ENCODE results near the gene STAT4. TPM values are rescaled to one million over a fixed set of nuclear protein-coding genes. Genes with fewer than 3 reads are reported as not detected.

STAT4 gene
- total and polyA plus RNA-seq, 4 donors, result 0.85 to 7.9 (median 3.2) TPM

DNA sequence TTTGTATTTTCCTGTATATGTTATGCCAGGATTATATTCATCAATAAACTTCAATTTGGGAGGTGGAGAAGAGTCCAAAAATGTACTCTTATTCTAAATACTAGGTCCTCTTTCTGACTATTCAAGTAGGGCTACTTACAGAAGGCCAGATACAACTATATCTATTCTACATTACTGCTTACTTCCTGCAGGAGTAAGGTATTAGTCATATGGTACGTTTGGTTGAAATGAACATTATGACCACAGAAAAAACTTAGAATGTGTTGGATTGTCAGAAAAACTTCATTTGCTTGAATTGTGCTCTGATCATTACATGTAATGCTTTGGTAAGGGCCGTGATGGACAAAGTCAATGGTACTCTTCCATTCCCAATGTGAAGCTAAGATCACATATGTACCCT lies 35.0 kb downstream of the STAT4 start:
- TF ChIP-seq RAD21 (IDR thresholded peaks at IDR 0.05) (no peak), FOXA1 (IDR thresholded peaks at IDR 0.05) (no peak), RXRA (IDR thresholded peaks at IDR 0.05) (no peak), HNF4A (conservative IDR thresholded peaks at IDR 0.05) (no peak), SP1 (IDR thresholded peaks at IDR 0.05) (no peak), NR2F2 (IDR thresholded peaks at IDR 0.05) (no peak), TAF1 (conservative IDR thresholded peaks at IDR 0.05) (no peak), REST (IDR thresholded peaks at IDR 0.05) (no peak), CTCF (IDR thresholded peaks at IDR 0.05; ENCODE audit: low read depth, low read length, missing input control) (no peak), FOXA2 (IDR thresholded peaks at IDR 0.05) (no peak), GABPA (IDR thresholded peaks at IDR 0.05 in 1 of 2, conservative IDR thresholded peaks at IDR 0.05 in 1 of 2) (no peak)
- TF ChIP-seq, protein P1, sequence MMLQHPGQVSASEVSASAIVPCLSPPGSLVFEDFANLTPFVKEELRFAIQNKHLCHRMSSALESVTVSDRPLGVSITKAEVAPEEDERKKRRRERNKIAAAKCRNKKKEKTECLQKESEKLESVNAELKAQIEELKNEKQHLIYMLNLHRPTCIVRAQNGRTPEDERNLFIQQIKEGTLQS (IDR thresholded peaks at IDR 0.05), result no peak
- TF ChIP-seq, protein P2, sequence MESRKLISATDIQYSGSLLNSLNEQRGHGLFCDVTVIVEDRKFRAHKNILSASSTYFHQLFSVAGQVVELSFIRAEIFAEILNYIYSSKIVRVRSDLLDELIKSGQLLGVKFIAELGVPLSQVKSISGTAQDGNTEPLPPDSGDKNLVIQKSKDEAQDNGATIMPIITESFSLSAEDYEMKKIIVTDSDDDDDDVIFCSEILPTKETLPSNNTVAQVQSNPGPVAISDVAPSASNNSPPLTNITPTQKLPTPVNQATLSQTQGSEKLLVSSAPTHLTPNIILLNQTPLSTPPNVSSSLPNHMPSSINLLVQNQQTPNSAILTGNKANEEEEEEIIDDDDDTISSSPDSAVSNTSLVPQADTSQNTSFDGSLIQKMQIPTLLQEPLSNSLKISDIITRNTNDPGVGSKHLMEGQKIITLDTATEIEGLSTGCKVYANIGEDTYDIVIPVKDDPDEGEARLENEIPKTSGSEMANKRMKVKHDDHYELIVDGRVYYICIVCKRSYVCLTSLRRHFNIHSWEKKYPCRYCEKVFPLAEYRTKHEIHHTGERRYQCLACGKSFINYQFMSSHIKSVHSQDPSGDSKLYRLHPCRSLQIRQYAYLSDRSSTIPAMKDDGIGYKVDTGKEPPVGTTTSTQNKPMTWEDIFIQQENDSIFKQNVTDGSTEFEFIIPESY (IDR thresholded peaks at IDR 0.05), result no peak
- H3K9ac ChIP-seq (ENCODE audit: low read depth in 1 of 2, low read length in 2 of 2), result no peak overlapping the region
- H3K9me3 ChIP-seq (ENCODE audit: control insufficient read depth in 4 of 4, low read length in 3 of 4), result no peaks in the 10 kb centered on the region
- WGBS, result 85% methylated on average over 2 of the region's 2 CpGs
- H3K27ac ChIP-seq (ENCODE audit: low read depth in 1 of 2, low read length in 2 of 2), result no peak overlapping the region
- no peaks in the 10 kb centered on the region for H3K36me3 ChIP-seq (ENCODE audit: control insufficient read depth in 4 of 4, insufficient read depth in 3 of 4, low read depth in 1 of 4, low read length in 3 of 4)
- no peak overlapping the region for H3K4me3 ChIP-seq (ENCODE audit: low read depth in 1 of 3, low read length in 3 of 3)
- no peaks in the 10 kb centered on the region for H3K27me3 ChIP-seq (ENCODE audit: control insufficient read depth in 4 of 4, insufficient read depth in 4 of 4, low read length in 3 of 4)
- H3K4me1 ChIP-seq (ENCODE audit: control insufficient read depth in 4 of 4, insufficient read depth in 4 of 4, low read length in 3 of 4), result no peaks in the 10 kb centered on the region
- no peak for DNase-seq (ENCODE audit: low spot score)

DNA sequence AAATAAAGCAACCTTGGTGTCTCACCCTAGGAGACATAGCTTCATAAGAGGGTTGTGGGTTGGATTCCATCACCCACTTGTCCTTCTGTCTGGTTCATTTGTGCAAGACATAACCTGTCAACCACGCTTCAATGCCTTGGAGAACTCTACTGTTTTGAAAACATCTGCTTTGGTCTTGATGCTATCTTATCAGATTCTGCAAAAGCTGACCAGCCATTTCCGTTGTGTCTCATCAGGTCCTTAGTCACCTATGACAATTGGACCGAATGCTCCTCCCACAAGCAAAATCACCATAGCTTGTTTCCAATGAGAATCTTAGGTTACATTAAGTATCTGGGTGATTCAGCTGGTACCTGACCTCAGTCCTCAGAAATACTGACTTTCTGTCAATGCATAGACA lies 35.4 kb downstream of the STAT4 start:
- H3K27ac ChIP-seq (ENCODE audit: low read depth in 1 of 2, low read length in 2 of 2), result no peak overlapping the region
- WGBS, result 88% methylated on average over 3 of the region's 3 CpGs
- no peak for DNase-seq (ENCODE audit: low spot score)
- H3K9me3 ChIP-seq (ENCODE audit: control insufficient read depth in 4 of 4, low read length in 3 of 4), result no peaks in the 10 kb centered on the region
- H3K4me3 ChIP-seq (ENCODE audit: low read depth in 1 of 3, low read length in 3 of 3), result no peak overlapping the region
- no peak overlapping the region for H3K9ac ChIP-seq (ENCODE audit: low read depth in 1 of 2, low read length in 2 of 2)
- no peaks in the 10 kb centered on the region for H3K36me3 ChIP-seq (ENCODE audit: control insufficient read depth in 4 of 4, insufficient read depth in 3 of 4, low read depth in 1 of 4, low read length in 3 of 4)
- H3K27me3 ChIP-seq (ENCODE audit: control insufficient read depth in 4 of 4, insufficient read depth in 4 of 4, low read length in 3 of 4), result no peaks in the 10 kb centered on the region
- H3K4me1 ChIP-seq (ENCODE audit: control insufficient read depth in 4 of 4, insufficient read depth in 4 of 4, low read length in 3 of 4), result no peaks in the 10 kb centered on the region
- TF ChIP-seq REST (IDR thresholded peaks at IDR 0.05), result no peak
- TF ChIP-seq FOXA2 (IDR thresholded peaks at IDR 0.05), result no peak
- TF ChIP-seq, protein P1 (IDR thresholded peaks at IDR 0.05), result no peak
- TF ChIP-seq GABPA (IDR thresholded peaks at IDR 0.05 in 1 of 2, conservative IDR thresholded peaks at IDR 0.05 in 1 of 2), result no peak
- no peak for TF ChIP-seq MAX (IDR thresholded peaks at IDR 0.05)
- no peak for TF ChIP-seq RXRA (IDR thresholded peaks at IDR 0.05)
- TF ChIP-seq YY1 (IDR thresholded peaks at IDR 0.05), result no peak
- TF ChIP-seq SP1 (IDR thresholded peaks at IDR 0.05), result no peak
- TF ChIP-seq JUND (IDR thresholded peaks at IDR 0.05), result no peak
- no peak for TF ChIP-seq CTCF (IDR thresholded peaks at IDR 0.05; ENCODE audit: low read depth, low read length, missing input control)
- no peak for TF ChIP-seq FOXA1 (IDR thresholded peaks at IDR 0.05)
- TF ChIP-seq HNF4G (IDR thresholded peaks at IDR 0.05), result no peak
- no peak for TF ChIP-seq HNF4A (conservative IDR thresholded peaks at IDR 0.05)
- no peak for TF ChIP-seq TAF1 (conservative IDR thresholded peaks at IDR 0.05)

All from liver (tissue), 9 donors.